Muscle of back (tissue), 11 donors: Measurements from ENCODE around the gene MLLT6. TPM values are rescaled to one million over a fixed set of nuclear protein-coding genes. Genes with fewer than 3 reads are reported as not detected.
"Not testable (repeated sequence)": the region's sequence is repeated elsewhere in the genome, so short reads cannot be mapped to it uniquely, and the experiment has no call there.

ENCODE experiments used
- DNase-seq, 3 donors: peaks; one replicate each; pipeline versions ENCODE4 v3.0.0 to v3.0.0-alpha.2; 2013
- polyA plus RNA-seq, 10 donors: library from polyadenylated mRNA; unstranded; fragments of 120-200 nt; gene quantifications; one replicate each; pipeline ENCODE4 v1.2.1, GENCODE V29; 2013; ENCODE audit not compliant: insufficient read length in 10 of 10

MLLT6 gene
- polyA plus RNA-seq, 10 donors: 48.5 to 86.8 (median 59.7) TPM

DNA sequence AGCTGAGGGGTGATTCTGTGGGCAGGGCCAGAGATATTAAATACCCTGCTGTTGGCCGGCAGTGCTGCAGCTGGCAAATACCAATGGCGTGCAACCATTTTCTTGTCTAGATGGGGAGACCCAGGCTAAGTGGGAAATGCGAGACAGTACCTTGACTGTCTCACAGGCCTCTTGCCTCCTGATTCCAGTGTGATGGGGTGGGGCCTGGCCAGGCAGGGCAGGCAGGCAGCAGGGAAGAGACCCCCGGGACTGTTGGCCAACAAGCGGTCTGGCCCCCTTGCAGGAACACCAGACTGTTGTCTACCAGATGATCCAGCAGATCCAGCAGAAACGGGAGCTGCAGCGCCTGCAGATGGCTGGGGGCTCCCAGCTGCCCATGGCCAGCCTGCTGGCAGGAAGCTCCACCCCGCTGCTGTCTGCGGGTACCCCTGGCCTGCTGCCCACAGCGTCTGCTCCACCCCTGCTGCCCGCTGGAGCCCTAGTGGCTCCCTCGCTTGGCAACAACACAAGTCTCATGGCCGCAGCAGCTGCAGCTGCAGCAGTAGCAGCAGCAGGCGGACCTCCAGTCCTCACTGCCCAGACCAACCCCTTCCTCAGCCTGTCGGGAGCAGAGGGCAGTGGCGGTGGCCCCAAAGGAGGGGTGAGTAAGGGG lies 19.4 kb downstream of the MLLT6 start:
- peak in 2 of 3 donors; percentile 66 to 79 for DNase-seq

DNA sequence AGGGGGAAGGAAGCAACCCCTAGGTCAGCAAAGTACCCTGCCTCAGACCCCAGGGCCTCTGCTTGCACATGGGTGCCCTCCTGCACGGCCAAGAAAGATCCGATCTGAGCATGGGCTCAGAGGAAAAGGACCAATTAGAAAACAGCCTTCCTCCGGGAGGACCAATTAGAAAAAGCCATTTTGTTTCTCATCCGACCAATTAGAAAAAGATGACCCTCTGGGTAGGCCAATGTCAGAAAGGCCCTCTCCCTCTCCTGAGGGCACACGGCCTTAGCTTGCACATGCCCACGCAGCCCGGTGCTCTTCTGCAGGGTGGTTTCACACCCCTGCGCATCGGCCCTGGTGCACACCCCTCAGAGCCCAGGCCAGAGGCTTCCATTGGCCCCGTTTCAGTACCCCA lies 20.0 kb downstream of the MLLT6 start:
- no peak for DNase-seq

- not testable (repeated sequence) for DNase-seq
These were observed 21.1 kb downstream of the MLLT6 start for GRCh38 chr17:38726145-38726544.

DNA sequence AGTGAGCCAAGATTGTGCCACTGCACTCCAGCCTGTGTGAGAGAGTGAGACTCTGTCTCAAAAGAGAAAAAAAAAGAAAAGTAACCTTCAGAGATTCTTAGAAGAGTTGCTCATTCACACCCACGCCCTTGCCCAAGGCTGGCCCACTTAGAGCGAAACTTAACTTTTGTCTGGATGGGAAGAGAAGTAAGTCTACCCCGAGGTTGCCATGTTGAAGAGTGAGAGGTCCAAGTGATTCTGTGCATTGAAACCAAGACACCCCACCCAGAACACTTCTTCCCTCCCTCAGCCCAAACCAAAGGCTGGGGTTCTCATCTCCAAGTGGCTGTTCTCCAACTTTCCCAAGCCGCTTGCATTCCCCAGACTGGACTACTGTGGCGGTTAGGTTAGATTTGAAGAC lies 22.7 kb downstream of the MLLT6 start:
- DNase-seq: no peak

- no peak for DNase-seq
These were observed 23.3 kb downstream of the MLLT6 start for GRCh38 chr17:38728290-38728831.

GRCh38 chr17:38729368-38729885 lies 24.4 kb downstream of the MLLT6 start:
- DNase-seq: no peak

DNA sequence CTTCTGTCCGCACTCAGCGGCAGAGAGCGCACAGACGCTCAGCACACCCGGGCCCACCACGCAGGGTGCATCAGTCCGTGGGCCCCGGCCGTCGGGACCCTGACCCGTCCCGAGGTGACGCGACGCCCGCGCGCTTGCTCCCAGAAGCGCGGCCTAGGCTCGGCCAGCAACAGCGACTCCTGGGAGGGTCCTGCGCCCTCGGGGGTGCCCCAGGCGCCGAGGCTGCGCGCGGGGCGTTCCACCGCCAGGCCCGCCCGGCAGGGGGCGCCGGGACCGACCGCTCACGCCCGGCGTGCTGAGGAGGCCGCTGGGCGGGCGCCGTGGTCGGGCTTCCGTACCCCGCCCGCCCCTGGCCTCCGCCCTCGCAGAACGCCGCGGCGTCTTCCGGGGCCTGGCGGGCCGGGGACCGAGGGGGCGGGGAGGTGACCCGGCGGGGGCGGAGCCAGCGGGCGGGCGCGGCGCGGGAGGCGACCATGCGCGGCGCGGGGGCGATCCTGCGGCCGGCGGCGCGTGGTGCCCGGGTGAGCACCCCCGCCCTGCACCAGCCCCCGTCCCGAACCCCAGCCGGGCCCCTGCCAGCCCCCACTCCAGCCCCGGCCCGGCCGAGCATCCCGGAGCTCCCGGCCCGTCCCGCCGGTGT lies 24.9 kb downstream of the MLLT6 start, which contains the start of gene CISD3:
Gene CISD3 (plus strand): TSS at position 456 of the 640 bp plus-strand sequence. CDS start 18 bp downstream, at position 474.
- peak; percentile 85 to 93 (median 90) for DNase-seq

DNA sequence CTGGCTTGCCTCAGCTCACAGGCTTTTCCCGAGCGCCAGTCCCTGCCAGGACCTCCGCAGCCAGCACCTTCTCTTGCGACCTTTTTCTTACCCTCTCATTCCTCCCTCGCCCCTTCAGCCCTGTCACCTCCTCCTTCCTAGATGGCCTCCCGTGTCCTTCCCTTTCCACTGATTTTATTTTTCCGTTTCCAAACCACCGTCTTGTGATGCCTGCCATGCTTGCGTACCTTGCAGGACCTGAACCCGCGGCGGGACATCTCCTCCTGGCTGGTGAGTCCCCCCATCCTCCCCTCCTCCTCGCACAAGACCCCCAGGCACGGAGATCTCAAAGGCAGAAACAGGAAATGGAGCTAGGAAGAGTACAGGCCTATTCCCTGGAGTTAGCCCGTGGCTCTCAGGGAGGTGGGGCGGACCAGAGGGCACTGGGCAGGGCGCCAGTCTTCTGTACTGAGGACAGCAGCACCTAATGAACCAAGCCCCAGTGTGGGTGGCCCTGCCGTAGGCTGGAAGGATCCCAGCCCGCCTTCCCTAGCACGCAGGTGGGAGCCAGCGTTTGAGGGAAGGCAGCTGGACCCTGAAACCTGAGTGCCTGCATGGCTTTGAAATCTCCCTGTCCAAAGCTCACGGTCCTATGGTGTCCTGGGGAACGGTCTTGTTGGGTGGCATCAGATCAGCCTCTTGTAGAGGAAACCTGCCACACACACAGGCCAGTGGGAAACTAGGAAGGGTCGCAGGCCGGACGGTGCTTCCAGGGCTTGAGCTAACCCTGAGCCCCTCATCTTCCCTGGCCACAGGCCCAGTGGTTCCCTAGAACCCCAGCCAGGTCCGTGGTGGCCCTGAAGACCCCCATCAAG lies 25.7 kb downstream of the MLLT6 start:
- peak in 1 of 3 donors; percentile 74 for DNase-seq

DNA sequence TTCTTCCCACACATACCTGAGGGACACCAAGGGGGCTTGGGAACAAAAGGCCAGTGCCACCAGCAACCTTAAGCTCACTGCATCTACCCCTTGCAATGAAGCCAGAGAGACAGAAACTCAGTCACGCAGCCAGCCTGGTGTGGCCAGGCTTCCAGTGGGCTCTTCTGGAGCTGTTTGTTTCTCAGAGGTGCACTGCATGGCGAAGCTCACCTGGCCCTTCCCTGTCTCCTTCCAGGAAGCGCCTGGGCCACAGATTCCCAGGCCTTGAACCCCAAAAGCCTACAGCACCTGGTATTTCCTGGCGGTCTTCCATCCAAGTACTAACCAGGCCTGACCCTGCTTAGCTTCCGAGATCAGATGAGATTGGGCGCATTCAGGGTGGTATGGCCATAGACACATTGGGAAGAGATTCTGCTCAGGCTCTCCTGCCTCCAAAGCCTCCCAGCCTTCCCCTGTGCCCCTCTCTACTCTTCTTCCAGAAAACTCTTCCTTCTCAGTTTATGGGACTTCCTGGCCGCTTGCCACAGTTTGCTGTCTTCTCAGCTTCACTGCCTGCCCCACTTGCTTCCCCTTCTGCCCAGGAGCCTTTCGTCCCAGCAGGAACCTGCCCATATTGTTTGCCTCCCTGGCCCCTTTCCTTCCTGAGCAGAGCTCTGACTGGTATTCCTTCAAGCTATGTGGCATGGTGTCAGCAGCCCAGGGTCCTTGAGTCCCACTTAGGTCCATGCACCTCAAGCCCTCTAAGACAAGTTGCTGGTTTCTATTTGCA lies 26.6 kb downstream of the MLLT6 start:
- DNase-seq: peak in 1 of 3 donors; percentile 55

DNA sequence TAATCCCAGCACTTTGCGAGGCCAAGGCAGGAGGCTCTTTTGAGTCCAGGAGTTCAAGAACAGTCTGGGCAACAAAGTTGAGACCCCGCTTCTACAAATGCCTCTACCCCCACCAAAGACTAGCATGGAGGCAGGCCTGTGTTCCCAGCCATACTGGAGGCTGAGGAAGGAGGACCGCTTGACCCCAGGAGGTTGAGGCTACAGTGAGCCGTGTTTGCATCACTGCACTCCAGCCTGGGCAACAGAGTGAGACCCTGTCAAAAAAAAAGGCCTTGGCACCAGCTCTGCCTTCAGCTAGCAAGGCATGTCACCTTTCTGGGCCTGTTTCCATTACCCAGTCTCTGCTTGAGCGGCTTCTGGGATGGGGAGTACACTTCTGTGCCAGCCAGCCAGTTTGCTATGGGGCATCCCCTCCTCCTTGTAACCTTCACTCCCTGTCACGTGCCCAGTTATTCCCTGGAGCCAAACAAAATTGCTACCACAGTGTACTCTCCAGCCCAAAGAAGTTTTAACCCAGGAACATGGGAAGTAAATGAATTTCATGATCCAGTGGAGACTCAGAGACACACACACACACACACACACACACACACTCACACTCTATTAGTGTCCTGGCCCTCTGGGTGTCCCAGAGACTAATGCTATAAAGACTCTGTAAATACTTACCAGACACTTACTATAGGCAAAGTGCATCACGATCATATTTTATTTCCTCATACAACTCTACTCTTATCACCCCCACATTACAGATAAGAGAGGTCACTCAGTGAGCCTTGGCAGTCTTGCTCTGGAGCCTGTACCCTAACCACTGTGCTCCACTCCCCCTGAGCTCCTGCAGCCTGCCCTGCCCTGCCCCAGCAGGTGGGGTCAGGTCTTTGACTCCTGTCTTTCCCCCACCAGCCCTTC lies 27.6 kb downstream of the MLLT6 start:
- no peak for DNase-seq

GRCh38 chr17:38733282-38733981 lies 28.4 kb downstream of the MLLT6 start:
- no peak for DNase-seq

GRCh38 chr17:38733982-38734973 lies 29.2 kb downstream of the MLLT6 start:
- DNase-seq: no peak

DNA sequence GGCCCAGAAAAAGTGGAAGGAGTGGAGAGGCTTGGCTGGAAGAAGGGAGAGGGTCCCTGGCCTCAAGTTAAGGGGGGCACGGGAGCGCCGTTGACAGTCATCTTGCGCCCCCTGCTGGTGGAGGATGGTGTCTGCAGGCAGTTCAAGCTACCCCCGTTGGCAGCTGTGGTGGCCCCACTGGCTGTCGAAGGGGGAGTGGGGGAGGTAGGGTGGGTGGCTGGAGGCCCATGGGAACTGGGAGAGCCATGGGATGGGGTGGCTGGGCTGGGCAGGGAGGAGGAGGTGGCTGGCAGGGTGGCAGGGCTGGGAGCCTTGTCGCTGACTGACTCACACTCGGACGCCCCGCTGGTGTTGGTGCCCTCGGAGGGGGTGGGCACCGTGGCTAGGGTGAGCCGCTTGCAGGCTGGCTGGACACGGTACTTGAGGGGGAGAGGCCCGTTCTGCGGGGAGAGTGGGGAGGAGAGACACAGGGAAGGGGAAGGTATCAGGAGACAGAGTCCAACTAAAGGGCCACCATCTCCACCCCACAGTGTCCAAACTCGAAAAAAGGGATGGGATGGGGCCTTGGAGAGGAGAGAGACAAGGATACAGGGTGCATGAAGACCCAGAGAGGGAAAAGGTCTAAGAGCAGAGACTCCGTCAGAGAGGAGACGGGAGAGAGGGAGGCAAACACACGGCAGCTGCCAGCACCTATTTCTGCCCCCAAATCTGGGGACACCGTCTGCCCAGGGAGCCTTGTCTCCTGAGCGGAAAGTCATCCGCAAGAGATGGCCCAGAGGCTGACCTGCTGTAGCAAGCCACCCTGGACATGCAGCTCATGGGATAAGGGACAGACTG lies 30.3 kb downstream of the MLLT6 start:
- peak in 2 of 3 donors; percentile 58 to 73 for DNase-seq

- no peak for DNase-seq
These were observed 33.1 kb downstream of the MLLT6 start for GRCh38 chr17:38738007-38738662.

- no peak for DNase-seq
These were observed 33.6 kb downstream of the MLLT6 start for GRCh38 chr17:38738686-38739085.

- no peak for DNase-seq
These were observed 34.2 kb downstream of the MLLT6 start for GRCh38 chr17:38739305-38739704.

- no peak for DNase-seq
These were observed 35.0 kb downstream of the MLLT6 start for GRCh38 chr17:38740044-38740443.
